Trophoblast cell (in vitro differentiated cells and primary cell): ENCODE results near the gene CCR6.
A peak's percentile ranks its signal among the peaks of the same experiment; 100 is the strongest.

Source experiments
- DNase-seq, 2 donors: peaks; one replicate each; pipeline ENCODE4 v3.0.0-alpha.2; 2016
- H2AFZ ChIP-seq: 2 replicates; pipeline ENCODE4 v1.6.1; 2013; ENCODE audit warnings: low read length, moderate library complexity, mild to moderate bottlenecking; ENCODE audit not compliant: insufficient read depth, poor library complexity
- H2AK5ac ChIP-seq: 2 replicates; pipeline ENCODE4 v1.6.1; 2013; ENCODE audit warnings: mild to moderate bottlenecking, low read length
- H2BK120ac ChIP-seq: 2 replicates; pipeline ENCODE4 v1.6.1; 2013; ENCODE audit warnings: low read length, mild to moderate bottlenecking, moderate library complexity; ENCODE audit not compliant: insufficient read depth, poor library complexity
- H2BK12ac ChIP-seq: 2 replicates; pipeline ENCODE4 v1.6.1; 2013; ENCODE audit warnings: mild to moderate bottlenecking, low read length, moderate library complexity
- H2BK5ac ChIP-seq: 2 replicates; pipeline ENCODE4 v1.6.1; 2013; ENCODE audit warnings: low read length, low read depth, moderate library complexity, mild to moderate bottlenecking; ENCODE audit not compliant: poor library complexity
- H3K14ac ChIP-seq: 2 replicates; pipeline ENCODE4 v1.6.1; 2013; ENCODE audit warnings: mild to moderate bottlenecking, low read length
- H3K18ac ChIP-seq: 2 replicates; pipeline ENCODE4 v1.6.1; 2013; ENCODE audit warnings: mild to moderate bottlenecking, low read length
- H3K23ac ChIP-seq: 2 replicates; pipeline ENCODE4 v1.6.1; 2013; ENCODE audit warnings: low read length
- H3K27ac ChIP-seq: 2 replicates; pipeline ENCODE4 v1.5.1; 2013; ENCODE audit warnings: low read depth, mild to moderate bottlenecking, inconsistent platforms, low read length, moderate library complexity
- H3K27me3 ChIP-seq: 2 replicates; pipeline ENCODE4 v1.6.1; 2013; ENCODE audit warnings: inconsistent platforms, mild to moderate bottlenecking, low read length, moderate library complexity; ENCODE audit not compliant: insufficient read depth
- H3K36me3 ChIP-seq, 2 experiments: 1 replicate in 1 of 2; 2 replicates in 1 of 2; pipeline ENCODE4 v1.6.1; 2013; ENCODE audit warnings: low read length in 2 of 2, mild to moderate bottlenecking in 2 of 2, moderate library complexity in 1 of 2; ENCODE audit not compliant: insufficient read depth in 2 of 2, control insufficient read depth in 1 of 2
- H3K4ac ChIP-seq: 2 replicates; pipeline ENCODE4 v1.6.1; 2013; ENCODE audit warnings: low read depth, mild to moderate bottlenecking, low read length, moderate library complexity
- H3K4me1 ChIP-seq, 2 experiments: 1 replicate in 1 of 2; 2 replicates in 1 of 2; pipeline ENCODE4 v1.6.1; 2013; ENCODE audit warnings: low read length in 2 of 2, mild to moderate bottlenecking in 2 of 2, moderate library complexity in 1 of 2; ENCODE audit not compliant: insufficient read depth in 2 of 2, control insufficient read depth in 1 of 2
- H3K4me2 ChIP-seq: 2 replicates; pipeline ENCODE4 v1.6.1; 2013; ENCODE audit warnings: inconsistent platforms, mild to moderate bottlenecking, low read length, moderate library complexity
- H3K4me3 ChIP-seq: 2 replicates; pipeline ENCODE4 v1.5.1; 2013; ENCODE audit warnings: mild to moderate bottlenecking, low read depth, low read length, inconsistent platforms
- H3K79me1 ChIP-seq: one replicate; pipeline ENCODE4 v1.6.1; 2013; ENCODE audit warnings: low read length
- H3K79me2 ChIP-seq: 2 replicates; pipeline ENCODE4 v1.6.1; 2013; ENCODE audit warnings: low read length, mild to moderate bottlenecking; ENCODE audit not compliant: control insufficient read depth, insufficient read depth, poor library complexity
- H3K9ac ChIP-seq: 2 replicates; pipeline ENCODE4 v1.6.1; 2013; ENCODE audit warnings: mild to moderate bottlenecking, low read length
- H3K9me3 ChIP-seq: 2 replicates; pipeline ENCODE4 v1.6.1; 2013; ENCODE audit warnings: low read depth, mild to moderate bottlenecking, control low read depth, inconsistent platforms, low read length; ENCODE audit not compliant: insufficient read depth
- H4K12ac ChIP-seq: 2 replicates; pipeline ENCODE4 v1.6.1; 2013; ENCODE audit warnings: low read depth, mild to moderate bottlenecking, low read length, moderate library complexity
- H4K8ac ChIP-seq: 2 replicates; pipeline ENCODE4 v1.6.1; 2013; ENCODE audit warnings: low read depth, mild to moderate bottlenecking, low read length, moderate library complexity
- H4K91ac ChIP-seq: one replicate; pipeline ENCODE4 v1.6.1; 2013; ENCODE audit warnings: low read depth, mild to moderate bottlenecking, low read length, moderate library complexity
- WGBS: extraction: QIAGEN DNeasy Blood & Tissue Kit; methylation state at CpG from one replicate; pipeline ENCODE4 v1.1.7; 2013; ENCODE audit warnings: missing lambda C conversion rate; ENCODE audit not compliant: insufficient read length, insufficient coverage; ENCODE audit errors: extremely low coverage; 5-methylcytosine and 5-hydroxymethylcytosine counted together

Gene CCR6

DNA sequence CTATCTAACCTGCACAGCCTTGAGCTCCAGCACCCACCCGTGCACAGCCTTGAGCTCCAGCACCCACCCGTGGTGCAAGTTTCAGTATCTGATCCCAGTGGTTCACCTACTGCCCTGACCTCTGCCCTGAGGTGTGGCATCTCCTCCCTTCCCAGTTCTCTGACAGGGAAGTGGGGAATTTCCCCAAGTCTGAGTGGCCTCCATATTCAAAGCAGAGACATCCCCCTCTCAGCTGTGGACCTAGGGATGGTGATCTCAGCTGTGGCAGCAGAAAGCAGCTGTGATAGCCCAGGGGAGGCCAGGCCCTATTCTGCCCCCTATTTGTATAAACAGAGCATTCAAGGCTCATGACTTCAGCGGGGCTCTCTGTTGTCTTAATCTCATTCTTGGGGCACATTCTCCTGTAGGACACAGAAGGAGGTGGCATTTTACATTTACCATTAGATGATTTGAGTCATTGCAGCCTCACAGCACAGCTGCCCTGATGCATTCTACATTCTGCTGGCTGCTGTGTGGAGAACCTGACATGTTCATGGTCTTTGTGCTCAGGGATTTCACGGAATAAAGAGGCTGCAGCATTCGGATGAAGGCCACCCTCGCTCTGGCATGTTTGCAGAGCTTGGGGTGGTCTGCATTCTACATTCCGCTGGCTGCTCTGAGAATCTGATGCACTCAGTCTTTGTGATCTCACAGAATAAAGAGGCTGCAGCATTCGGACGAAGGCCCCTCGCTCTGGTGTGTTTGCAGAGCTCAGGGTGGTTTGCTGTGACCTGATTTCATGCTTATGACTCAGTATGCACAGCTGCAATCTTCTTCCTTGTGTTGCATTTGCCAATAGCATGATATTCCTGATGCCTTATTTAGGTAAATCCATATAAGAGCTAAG, 17.9 kb downstream of the CCR6 start:
- H3K36me3 ChIP-seq: no peaks in the 10 kb centered on the region
- no peak overlapping the region for H4K12ac ChIP-seq
- DNase-seq: no peak
- H3K18ac ChIP-seq: no peak overlapping the region
- H3K14ac ChIP-seq: no peak overlapping the region
- no peak overlapping the region for H3K27ac ChIP-seq
- WGBS: no CpG with 5 or more reads among the region's 10 CpGs
- no peaks in the 10 kb centered on the region for H3K79me1 ChIP-seq
- no peak overlapping the region for H2BK5ac ChIP-seq
- no peak overlapping the region for H3K9ac ChIP-seq
- H3K23ac ChIP-seq: no peak overlapping the region
- no peak overlapping the region for H3K4me2 ChIP-seq
- no peak overlapping the region for H4K8ac ChIP-seq
- no peaks in the 10 kb centered on the region for H3K79me2 ChIP-seq
- H2BK120ac ChIP-seq: no peak overlapping the region
- no peak overlapping the region for H2BK12ac ChIP-seq
- no peaks in the 10 kb centered on the region for H3K27me3 ChIP-seq
- no peak overlapping the region for H3K4me3 ChIP-seq
- no peak overlapping the region for H2AFZ ChIP-seq
- peaks cover 0 to 3% of the 10 kb centered on the region in 2 experiments for H3K4me1 ChIP-seq
- no peak overlapping the region for H4K91ac ChIP-seq
- peaks cover 3% of the 10 kb centered on the region for H3K9me3 ChIP-seq
- H3K4ac ChIP-seq: no peak overlapping the region
- no peak overlapping the region for H2AK5ac ChIP-seq

DNA sequence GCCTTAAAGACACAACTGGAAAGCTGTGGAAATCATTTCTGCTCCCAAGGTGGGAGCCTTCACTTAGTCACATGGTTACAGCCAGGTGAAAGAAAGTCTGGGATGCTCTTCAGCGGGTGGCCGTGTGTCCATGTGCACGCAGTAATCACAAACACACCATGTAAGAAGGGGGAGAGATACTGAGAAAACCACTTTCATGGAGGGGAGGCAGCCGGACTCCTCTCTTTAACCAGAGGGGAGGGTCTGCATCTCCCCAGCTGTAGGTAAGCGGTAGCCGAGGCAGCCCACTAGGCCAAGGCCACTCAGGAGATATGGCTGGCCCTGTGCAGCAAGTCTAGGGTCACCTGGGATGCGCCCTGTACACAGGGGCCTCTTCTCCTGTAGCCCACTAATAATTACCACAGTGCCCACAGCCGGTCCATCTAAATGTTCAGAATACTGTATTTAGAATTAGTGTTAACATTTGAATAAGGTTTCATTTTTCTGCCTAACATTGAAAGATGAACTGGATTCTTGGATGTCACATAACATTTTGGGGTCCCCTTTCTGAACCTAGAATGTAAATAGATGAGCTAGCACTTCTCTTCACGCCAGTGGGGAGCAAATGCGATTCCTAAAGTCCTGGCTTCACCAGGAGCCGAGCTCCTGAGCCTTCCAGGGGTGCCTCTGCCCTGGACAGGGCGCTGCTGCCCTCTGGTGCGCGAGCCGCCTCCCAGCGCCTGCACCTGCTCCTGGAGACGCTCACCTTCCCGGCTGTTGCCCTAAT, 19.0 kb downstream of the CCR6 start:
- Histone ChIP-seq H2BK120ac (no peak overlapping the region), H3K4me1 (no peaks in the 10 kb centered on the region), H3K9me3 (peaks cover 3% of the 10 kb centered on the region), H4K8ac (no peak overlapping the region), H3K27ac (no peak overlapping the region), H4K91ac (no peak overlapping the region), H2AFZ (no peak overlapping the region), H3K4me3 (no peak overlapping the region), H3K9ac (no peak overlapping the region), H3K4me2 (no peak overlapping the region), H3K18ac (no peak overlapping the region), H3K36me3 (no peaks in the 10 kb centered on the region), H2BK12ac (no peak overlapping the region), H3K4ac (no peak overlapping the region), H2AK5ac (no peak overlapping the region), H2BK5ac (no peak overlapping the region), H4K12ac (no peak overlapping the region), H3K27me3 (no peaks in the 10 kb centered on the region), H3K14ac (no peak overlapping the region), H3K23ac (no peak overlapping the region), H3K79me2 (no peaks in the 10 kb centered on the region), H3K79me1 (no peaks in the 10 kb centered on the region)
- WGBS: no CpG with 5 or more reads among the region's 18 CpGs
- DNase-seq: peak; percentile 58 to 66

DNA sequence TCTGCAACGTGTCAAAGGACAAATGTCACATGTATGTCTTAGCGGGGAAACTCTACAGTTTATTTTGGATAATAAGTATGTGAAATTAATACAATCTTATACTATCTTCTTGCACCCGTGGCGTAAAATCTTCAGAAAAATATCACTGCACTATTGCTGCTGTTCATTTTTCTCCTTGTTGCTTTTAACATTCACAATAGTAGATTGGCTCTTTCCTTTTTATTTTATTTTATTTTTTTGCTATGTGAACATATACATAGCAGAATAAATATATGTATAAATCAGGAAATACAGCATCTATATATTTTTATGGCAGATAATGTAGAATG, 19.5 kb downstream of the CCR6 start:
- Histone ChIP-seq H2BK5ac (no peak overlapping the region), H3K27me3 (no peaks in the 10 kb centered on the region), H3K23ac (no peak overlapping the region), H3K14ac (no peak overlapping the region), H3K36me3 (no peaks in the 10 kb centered on the region), H4K8ac (no peak overlapping the region), H3K18ac (no peak overlapping the region), H3K4me1 (peaks cover 0 to 5% of the 10 kb centered on the region in 2 experiments), H3K79me2 (no peaks in the 10 kb centered on the region), H2AFZ (no peak overlapping the region), H2BK120ac (no peak overlapping the region), H3K9ac (no peak overlapping the region), H2BK12ac (no peak overlapping the region), H2AK5ac (no peak overlapping the region), H4K91ac (no peak overlapping the region), H3K4me3 (no peak overlapping the region), H3K9me3 (peaks cover 4% of the 10 kb centered on the region), H4K12ac (no peak overlapping the region), H3K4me2 (no peak overlapping the region), H3K79me1 (no peaks in the 10 kb centered on the region), H3K4ac (no peak overlapping the region), H3K27ac (no peak overlapping the region)
- no peak for DNase-seq
- WGBS: no CpG with 5 or more reads among the region's 4 CpGs

GRCh38 chr6:167143041-167143440, 20.1 kb downstream of the CCR6 start:
- Histone ChIP-seq H4K12ac (no peak overlapping the region), H4K91ac (no peak overlapping the region)

More at GRCh38 chr6:167143041-167143440, 20.1 kb downstream of the CCR6 start:
- Histone ChIP-seq H3K36me3 (no peaks in the 10 kb centered on the region), H3K9me3 (peaks cover 4% of the 10 kb centered on the region), H3K79me2 (no peaks in the 10 kb centered on the region), H3K27ac (no peak overlapping the region), H2BK12ac (no peak overlapping the region), H3K9ac (no peak overlapping the region), H2AFZ (no peak overlapping the region), H3K18ac (no peak overlapping the region), H4K8ac (no peak overlapping the region), H3K27me3 (no peaks in the 10 kb centered on the region), H3K14ac (no peak overlapping the region), H3K4ac (no peak overlapping the region), H2BK120ac (no peak overlapping the region), H3K4me1 (peaks cover 0 to 6% of the 10 kb centered on the region in 2 experiments), H2BK5ac (no peak overlapping the region), H3K4me3 (no peak overlapping the region), H2AK5ac (no peak overlapping the region), H3K4me2 (no peak overlapping the region), H3K79me1 (no peaks in the 10 kb centered on the region), H3K23ac (no peak overlapping the region)
- WGBS: no CpG with 5 or more reads among the region's 9 CpGs
- no peak for DNase-seq
